Thoracic aorta (tissue), 2 donors: ENCODE data around the gene SPINT4. TPM values are rescaled to one million over a fixed set of nuclear protein-coding genes. Genes with fewer than 3 reads are reported as not detected.
"Not testable (repeated sequence)": the region's sequence is repeated elsewhere in the genome, so short reads cannot be mapped to it uniquely, and the experiment has no call there.

Experiments
- ATAC-seq: fragments of 150-250 bp; one replicate; pipeline ENCODE4 v1.8.0; 2017; ENCODE audit warnings: low read depth; ENCODE audit not compliant: insufficient number of reproducible peaks, low FRiP score
- DNase-seq: peaks from one replicate; pipeline ENCODE4 v3.0.0-alpha.2; 2020; ENCODE audit warnings: low spot score
- H3K27ac ChIP-seq, 2 donors: fragments of 200-600 bp; sonication (generic); 1 replicate in 1 of 2; 2 replicates in 1 of 2; pipeline ENCODE4 v1.5.1; 2016; ENCODE audit warnings: mild to moderate bottlenecking in 2 of 2, moderate library complexity in 2 of 2
- H3K27me3 ChIP-seq: fragments of 200-600 bp; sonication (generic); replicated peaks from 2 replicates; pipeline ENCODE4 v1.6.0; 2016; ENCODE audit warnings: mild to moderate bottlenecking; ENCODE audit not compliant: insufficient read depth
- H3K36me3 ChIP-seq: fragments of 200-600 bp; sonication (generic); one replicate; pipeline ENCODE4 v1.5.1; 2016
- H3K4me1 ChIP-seq, 2 donors: fragments of 200-600 bp; sonication (generic); 1 replicate in 1 of 2; 2 replicates in 1 of 2; pipeline versions ENCODE4 v1.5.1 to v1.6.0; 2016; ENCODE audit warnings: low read depth in 2 of 2, mild to moderate bottlenecking in 1 of 2; ENCODE audit not compliant: control insufficient read depth in 1 of 2
- H3K4me3 ChIP-seq: fragments of 200-600 bp; sonication (generic); 2 replicates; pipeline ENCODE4 v1.5.1; 2016; ENCODE audit warnings: mild to moderate bottlenecking
- H3K9me3 ChIP-seq: fragments of 200-600 bp; sonication (generic); 2 replicates; pipeline ENCODE4 v1.5.1; 2016
- CTCF ChIP-seq: fragments of 200-600 bp; sonication (generic); IDR thresholded peaks from one replicate; pipeline ENCODE4 v1.5.1; 2019; ENCODE audit warnings: antibody characterized with exemption
- total RNA-seq, 2 donors: library from RNA; depleted of rRNA; stranded (reverse); fragments of >200 nt; gene quantifications; one replicate each; pipeline versions ENCODE4 v1.1.0 to v1.2.3, GENCODE V29; 2016

The SPINT4 gene
- total RNA-seq, 2 donors from 2014 or later, result not detected

DNA sequence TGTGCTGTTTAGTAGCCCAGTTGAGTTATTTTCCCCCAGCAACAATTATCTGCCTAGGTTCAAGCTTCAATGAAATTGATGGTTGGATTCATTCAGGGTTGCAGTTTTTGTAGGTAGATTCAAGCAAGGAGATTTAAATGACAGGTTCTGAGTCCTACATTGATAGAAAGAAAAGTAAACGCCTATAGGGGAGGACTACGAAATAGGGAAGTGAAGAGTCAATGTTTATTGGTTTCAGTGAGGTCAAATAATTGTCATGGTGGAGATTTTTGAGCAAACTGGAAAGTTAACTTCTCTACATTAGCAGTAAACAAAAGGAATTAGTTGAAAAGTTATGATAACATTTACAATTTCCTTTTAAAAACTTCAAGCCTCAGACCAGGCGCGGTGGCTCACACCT is 21.0 kb upstream of the SPINT4 start:
- Histone ChIP-seq H3K27me3 (no peaks in the 10 kb centered on the region), H3K27ac (no peak overlapping the region), H3K36me3 (no peaks in the 10 kb centered on the region), H3K4me3 (no peak overlapping the region), H3K9me3 (no peaks in the 10 kb centered on the region), H3K4me1 (no peaks in the 10 kb centered on the region)
- no peak for DNase-seq
- ATAC-seq, result no peak
- TF ChIP-seq CTCF, result no peak

DNA sequence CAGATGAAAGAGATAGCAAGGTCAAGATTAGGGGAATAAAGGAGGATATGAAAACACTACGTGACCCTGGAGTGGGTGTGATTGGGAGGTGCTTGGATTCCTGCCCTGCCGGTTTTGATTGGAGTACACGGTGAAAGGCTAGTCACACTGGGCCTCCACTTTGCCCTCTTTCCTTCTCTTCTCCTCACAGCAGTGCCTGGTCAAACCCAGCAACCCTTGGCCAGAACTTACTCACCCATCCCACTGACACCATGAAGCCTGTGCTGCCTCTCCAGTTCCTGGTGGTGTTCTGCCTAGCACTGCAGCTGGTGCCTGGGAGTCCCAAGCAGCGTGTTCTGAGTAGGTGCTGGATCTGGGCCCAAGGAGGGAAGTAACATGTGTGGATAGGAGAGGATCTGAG is 20.3 kb upstream of the SPINT4 start, which contains the start of gene WFDC13:
WFDC13 (plus strand) TSS at position 166 of the 400 bp plus-strand sequence; CDS start at position 252, 86 bp downstream.
- H3K4me1 ChIP-seq, result no peaks in the 10 kb centered on the region
- DNase-seq (no peak), ATAC-seq (no peak)
- no peak within 1 kb of the TSS for H3K27ac ChIP-seq
- H3K27me3 ChIP-seq, result no peaks in the 10 kb centered on the region
- TF ChIP-seq CTCF, result no peak
- no peaks in the 10 kb centered on the region for H3K9me3 ChIP-seq
- H3K4me3 ChIP-seq, result no peak within 1 kb of the TSS
- H3K36me3 ChIP-seq, result no peaks in the 10 kb centered on the region

DNA sequence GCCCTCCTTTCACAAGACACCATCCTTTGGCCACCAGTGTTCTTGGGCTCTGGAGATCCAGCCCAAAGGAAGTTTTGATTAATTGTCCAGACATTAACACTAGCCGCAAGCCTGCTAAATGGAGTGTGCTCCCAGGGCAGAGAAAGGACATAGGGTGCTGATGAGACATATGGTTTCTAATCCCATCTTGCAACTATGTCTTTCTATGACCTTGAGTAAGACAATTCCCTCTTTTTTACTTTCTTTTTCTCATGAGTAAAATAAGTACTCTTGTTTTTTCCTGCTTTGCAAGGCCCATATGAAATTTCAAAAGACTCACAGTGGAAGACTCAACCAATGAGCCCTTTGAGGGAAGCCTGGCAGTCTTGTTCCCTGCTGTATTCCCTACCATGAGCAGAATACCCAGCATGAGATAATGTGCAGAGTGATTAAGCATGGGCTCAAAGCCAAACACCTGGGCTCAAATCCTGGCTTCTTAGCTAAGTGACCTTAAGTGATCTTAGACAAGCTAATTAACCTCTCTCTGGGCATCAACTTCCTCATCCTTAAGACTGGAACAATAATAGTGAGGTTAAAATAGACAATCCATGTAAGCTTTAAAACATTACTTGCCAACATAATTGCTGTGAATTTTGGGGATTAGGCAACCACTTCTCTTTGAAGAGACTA is 17.0 kb upstream of the SPINT4 start, which contains the start of gene WFDC10B:
WFDC10B (minus strand) TSS at position 51 of the 669 bp plus-strand sequence. CDS start 19,027 bp downstream, outside the sequence.
- no peak for TF ChIP-seq CTCF
- H3K27ac ChIP-seq, result no peak within 1 kb of the TSS
- no peak for DNase-seq
- no peaks in the 10 kb centered on the region for H3K27me3 ChIP-seq
- no peaks in the 10 kb centered on the region for H3K4me1 ChIP-seq
- H3K36me3 ChIP-seq, result no peaks in the 10 kb centered on the region
- no peaks in the 10 kb centered on the region for H3K9me3 ChIP-seq
- no peak for ATAC-seq
- H3K4me3 ChIP-seq, result no peak within 1 kb of the TSS

GRCh38 chr20:45716141-45716688 is 5.9 kb upstream of the SPINT4 start:
- not testable (repeated sequence) for DNase-seq, H3K27ac ChIP-seq, H3K27me3 ChIP-seq, H3K4me1 ChIP-seq, H3K4me3 ChIP-seq, H3K9me3 ChIP-seq, ATAC-seq, H3K36me3 ChIP-seq

- no peak for DNase-seq
- H3K4me3 ChIP-seq, result no peak overlapping the region
- no peak for ATAC-seq
- H3K27ac ChIP-seq, result no peak overlapping the region
- no peaks in the 10 kb centered on the region for H3K9me3 ChIP-seq
- no peaks in the 10 kb centered on the region for H3K4me1 ChIP-seq
- no peaks in the 10 kb centered on the region for H3K36me3 ChIP-seq
- TF ChIP-seq CTCF, result no peak
- no peaks in the 10 kb centered on the region for H3K27me3 ChIP-seq
Observed at GRCh38 chr20:45725134-45725533, 3.0 kb downstream of the SPINT4 start.
